Type B pancreatic cell (in vitro differentiated cells): ENCODE data around the gene CACNA1C. TPM values are rescaled to one million over a fixed set of nuclear protein-coding genes. Genes with fewer than 3 reads are reported as not detected.

Source experiments
- DNase-seq: peaks from one replicate; pipeline ENCODE4 v3.0.0; 2021; ENCODE audit warnings: mixed read lengths; ENCODE audit not compliant: unreplicated experiment; ENCODE audit errors: extremely low spot score
- H3K27ac Mint-ChIP-seq: 2 replicates; pipeline ENCODE4 v1.8.0; 2021; ENCODE audit warnings: mild to moderate bottlenecking, mixed read lengths
- H3K27me3 Mint-ChIP-seq: 2 replicates; pipeline ENCODE4 v1.8.0; 2021; ENCODE audit warnings: mixed read lengths
- H3K36me3 Mint-ChIP-seq: 2 replicates; pipeline ENCODE4 v1.8.0; 2021; ENCODE audit warnings: mixed read lengths
- H3K4me1 Mint-ChIP-seq: one replicate; pipeline ENCODE4 v1.8.0; 2021; ENCODE audit warnings: mixed read lengths; ENCODE audit not compliant: unreplicated experiment
- H3K4me3 Mint-ChIP-seq: 2 replicates; pipeline ENCODE4 v1.8.0; 2021; ENCODE audit warnings: mild to moderate bottlenecking, mixed read lengths
- H3K9me3 Mint-ChIP-seq: 2 replicates; pipeline ENCODE4 v1.8.0; 2021; ENCODE audit warnings: mixed read lengths
- total RNA-seq: library from RNA; stranded (reverse); gene quantifications from 2 replicates; pipeline ENCODE4 v1.2.1, GENCODE V29; 2021; ENCODE audit warnings: low replicate concordance
- TF ChIP-seq, protein P1 (sequence below): fragments of 200-600 bp; sonication (generic); conservative IDR thresholded peaks from 2 replicates; pipeline ENCODE4 v1.5.0; 2021; ENCODE audit warnings: antibody characterized with exemption, mild to moderate bottlenecking

CACNA1C gene
- total RNA-seq, 1 donor from 2014 or later = 14.3 TPM

DNA sequence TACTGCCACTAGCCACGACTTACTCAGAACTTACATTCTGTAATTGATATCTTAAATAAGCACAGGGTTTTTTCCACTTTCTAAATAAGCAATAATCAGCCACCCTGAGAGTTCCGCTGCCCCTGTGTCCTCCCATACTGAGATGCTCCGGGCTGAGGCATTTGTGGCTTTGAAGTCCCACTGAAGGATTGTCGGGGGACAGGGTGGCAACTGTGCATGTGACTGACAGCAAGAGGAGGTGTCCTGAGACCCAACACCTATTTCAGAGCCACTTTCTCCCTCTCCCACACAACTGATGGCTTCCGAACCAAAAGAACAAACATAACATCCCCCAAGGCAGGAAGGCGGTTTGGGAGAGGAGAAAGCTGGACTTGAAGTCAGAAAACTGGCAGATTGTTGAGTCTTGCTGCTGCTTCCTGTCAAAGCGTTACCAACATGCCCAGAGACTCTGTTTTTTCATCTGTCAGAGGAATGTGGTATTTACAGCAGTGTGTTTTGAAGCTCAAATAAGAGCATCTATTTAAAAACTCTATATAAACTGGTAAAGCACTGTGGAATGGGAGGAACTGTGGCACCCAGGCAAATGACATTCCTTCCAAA, 584.1 kb downstream of the CACNA1C start:
- H3K27ac Mint-ChIP-seq = peak overlapping the region; percentile 82
- no peak for DNase-seq

DNA sequence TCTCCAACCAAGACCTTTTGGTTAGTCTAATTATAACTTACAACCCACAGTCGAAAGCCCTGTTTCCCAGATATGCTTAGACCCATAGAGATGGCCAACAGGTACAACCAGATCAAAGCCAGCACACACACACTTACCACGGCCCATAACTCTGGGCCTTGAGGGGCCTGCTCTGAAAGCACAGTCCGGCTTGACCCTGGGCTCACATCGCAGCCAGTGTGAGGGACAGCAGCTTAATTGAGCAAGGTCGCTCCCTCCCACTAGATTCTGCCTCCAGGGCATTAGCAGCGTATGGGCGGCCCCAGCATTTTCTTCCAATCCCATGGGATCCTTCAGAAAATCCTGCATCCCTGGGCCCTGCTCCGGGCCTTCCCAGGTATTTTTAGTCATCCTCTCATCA, 584.6 kb downstream of the CACNA1C start:
- Mint-ChIP-seq H3K27ac (peak overlapping the region; percentile 82), H3K36me3 (peaks cover 16% of the 10 kb centered on the region), H3K27me3 (peaks cover 3% of the 10 kb centered on the region), H3K4me3 (no peak overlapping the region), H3K9me3 (no peaks in the 10 kb centered on the region), H3K4me1 (no peaks in the 10 kb centered on the region)
- TF ChIP-seq, protein P1, sequence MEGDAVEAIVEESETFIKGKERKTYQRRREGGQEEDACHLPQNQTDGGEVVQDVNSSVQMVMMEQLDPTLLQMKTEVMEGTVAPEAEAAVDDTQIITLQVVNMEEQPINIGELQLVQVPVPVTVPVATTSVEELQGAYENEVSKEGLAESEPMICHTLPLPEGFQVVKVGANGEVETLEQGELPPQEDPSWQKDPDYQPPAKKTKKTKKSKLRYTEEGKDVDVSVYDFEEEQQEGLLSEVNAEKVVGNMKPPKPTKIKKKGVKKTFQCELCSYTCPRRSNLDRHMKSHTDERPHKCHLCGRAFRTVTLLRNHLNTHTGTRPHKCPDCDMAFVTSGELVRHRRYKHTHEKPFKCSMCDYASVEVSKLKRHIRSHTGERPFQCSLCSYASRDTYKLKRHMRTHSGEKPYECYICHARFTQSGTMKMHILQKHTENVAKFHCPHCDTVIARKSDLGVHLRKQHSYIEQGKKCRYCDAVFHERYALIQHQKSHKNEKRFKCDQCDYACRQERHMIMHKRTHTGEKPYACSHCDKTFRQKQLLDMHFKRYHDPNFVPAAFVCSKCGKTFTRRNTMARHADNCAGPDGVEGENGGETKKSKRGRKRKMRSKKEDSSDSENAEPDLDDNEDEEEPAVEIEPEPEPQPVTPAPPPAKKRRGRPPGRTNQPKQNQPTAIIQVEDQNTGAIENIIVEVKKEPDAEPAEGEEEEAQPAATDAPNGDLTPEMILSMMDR = no peak
- no peak for DNase-seq

More for the DNA sequence above, 584.1 kb downstream of the CACNA1C start:
- peak overlapping the region; percentile 22 for H3K4me3 Mint-ChIP-seq
- no peaks in the 10 kb centered on the region for H3K9me3 Mint-ChIP-seq
- peaks cover 17% of the 10 kb centered on the region for H3K36me3 Mint-ChIP-seq
- H3K27me3 Mint-ChIP-seq = peaks cover 3% of the 10 kb centered on the region
- no peaks in the 10 kb centered on the region for H3K4me1 Mint-ChIP-seq
- TF ChIP-seq, protein P1 = no peak

DNA sequence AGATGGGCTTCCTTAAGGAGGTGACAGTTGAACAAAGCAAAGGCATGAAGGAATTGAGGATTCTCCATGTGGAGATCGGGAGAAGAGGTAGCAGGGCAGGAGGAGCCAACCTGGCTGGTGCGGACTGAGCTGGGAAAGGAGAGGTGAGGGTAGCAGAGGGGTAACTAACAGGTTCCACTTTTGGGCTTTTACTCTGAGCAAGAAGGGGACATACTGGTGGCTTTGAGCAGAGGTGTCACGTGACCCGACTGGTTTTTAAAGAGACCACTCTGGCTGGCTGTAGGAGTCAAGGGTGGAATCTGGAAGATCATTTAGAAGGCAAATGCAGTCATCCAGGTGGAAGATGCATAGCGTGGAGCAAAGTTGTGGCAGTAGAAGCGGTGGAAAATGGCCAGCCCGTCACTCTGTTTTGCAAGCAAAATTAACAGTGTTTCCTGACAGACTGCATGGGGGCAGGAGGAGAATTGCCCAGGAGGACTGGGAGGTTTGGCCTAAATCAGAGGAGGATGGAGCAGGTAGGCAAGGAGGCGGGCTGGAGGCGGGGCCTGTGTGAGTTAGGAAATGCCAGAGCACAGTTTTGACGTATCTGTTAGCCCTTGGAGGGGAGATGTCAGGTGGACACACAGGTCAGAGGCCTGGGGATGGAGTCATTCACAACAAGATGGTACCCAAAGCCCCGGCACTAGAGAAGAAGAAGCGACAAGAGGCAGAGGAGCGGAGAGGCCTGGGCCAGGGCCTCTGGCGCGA, 585.7 kb downstream of the CACNA1C start:
- peaks cover 13% of the 10 kb centered on the region for H3K36me3 Mint-ChIP-seq
- H3K9me3 Mint-ChIP-seq = no peaks in the 10 kb centered on the region
- no peak overlapping the region for H3K27ac Mint-ChIP-seq
- no peak overlapping the region for H3K4me3 Mint-ChIP-seq
- H3K4me1 Mint-ChIP-seq = no peaks in the 10 kb centered on the region
- DNase-seq = no peak
- TF ChIP-seq, protein P1 = no peak
- peaks cover 3% of the 10 kb centered on the region for H3K27me3 Mint-ChIP-seq

DNA sequence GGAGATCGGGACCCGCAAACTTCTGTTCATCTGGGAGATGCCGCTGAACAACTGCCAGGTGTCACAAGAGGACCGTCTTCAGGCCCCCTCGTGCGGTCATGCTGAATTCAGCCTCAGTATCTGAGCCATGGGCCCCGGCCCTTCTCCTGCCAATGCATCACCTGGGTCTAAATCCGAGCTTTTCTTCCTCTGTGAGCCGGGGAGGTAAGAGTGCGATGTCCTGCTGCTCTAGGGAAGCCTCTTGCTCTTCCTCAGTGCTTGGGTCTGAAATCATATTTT, 586.2 kb downstream of the CACNA1C start:
- TF ChIP-seq, protein P1 = no peak
- Mint-ChIP-seq H3K9me3 (no peaks in the 10 kb centered on the region), H3K4me3 (no peak overlapping the region), H3K27me3 (peaks cover 3% of the 10 kb centered on the region), H3K27ac (no peak overlapping the region), H3K36me3 (peaks cover 13% of the 10 kb centered on the region), H3K4me1 (no peaks in the 10 kb centered on the region)
- no peak for DNase-seq

DNA sequence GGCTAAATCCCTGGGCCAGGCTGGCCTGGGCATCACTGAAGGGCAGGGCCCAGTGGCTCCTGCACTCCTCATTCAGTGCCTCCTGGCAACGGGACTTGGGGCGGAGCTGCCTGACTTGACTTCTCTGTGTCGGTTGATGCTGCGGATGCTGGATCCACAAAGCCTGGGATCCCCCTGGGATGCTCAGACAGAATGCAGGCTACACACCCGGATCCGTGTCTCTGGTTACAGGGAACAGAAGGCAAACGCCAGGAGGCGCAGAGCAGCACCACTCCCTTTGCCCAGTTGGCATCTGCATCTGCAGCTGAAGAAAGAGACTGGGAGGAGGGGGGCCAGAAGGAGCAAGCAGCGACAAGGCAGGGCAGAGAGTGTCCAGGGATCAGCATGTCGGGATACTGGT, 587.5 kb downstream of the CACNA1C start:
- peaks cover 4% of the 10 kb centered on the region for H3K36me3 Mint-ChIP-seq
- DNase-seq = no peak
- TF ChIP-seq, protein P1 = no peak
- no peak overlapping the region for H3K4me3 Mint-ChIP-seq
- no peaks in the 10 kb centered on the region for H3K9me3 Mint-ChIP-seq
- H3K4me1 Mint-ChIP-seq = no peaks in the 10 kb centered on the region
- no peak overlapping the region for H3K27ac Mint-ChIP-seq
- peaks cover 9% of the 10 kb centered on the region for H3K27me3 Mint-ChIP-seq
